Endothelial cell of umbilical vein (primary cell): Measurements from ENCODE around the gene SKP1.

ENCODE experiments used
- CTCF ChIP-seq, 2 donors: IDR thresholded peaks; 1 replicate in 1 of 2; 2 replicates in 1 of 2; pipeline ENCODE4 v1.5.1; 2011; ENCODE audit warnings: low read length in 2 of 2, mild to moderate bottlenecking in 2 of 2, moderate library complexity in 2 of 2, control low read depth in 1 of 2, inconsistent platforms in 1 of 2, low read depth in 1 of 2; ENCODE audit not compliant: insufficient read depth in 1 of 2; ENCODE audit errors: extremely low read depth in 1 of 2
- JUN ChIP-seq: IDR thresholded peaks from 2 replicates; pipeline ENCODE4 v1.6.1; 2011; ENCODE audit warnings: borderline replicate concordance, low read depth; ENCODE audit not compliant: insufficient read length, insufficient read depth
- MYC ChIP-seq: IDR thresholded peaks from one replicate; pipeline ENCODE4 v1.6.1; 2011; ENCODE audit warnings: mild to moderate bottlenecking, low read depth, low read length
- POLR2A ChIP-seq: IDR thresholded peaks from 2 replicates; pipeline ENCODE4 v1.6.1; 2012; ENCODE audit warnings: low read depth, mild to moderate bottlenecking, control low read depth, low read length
- POLR2AphosphoS5 ChIP-seq: IDR thresholded peaks from 2 replicates; pipeline ENCODE4 v1.6.1; 2012; ENCODE audit warnings: low read depth, mild to moderate bottlenecking, control low read depth, low read length, moderate library complexity; ENCODE audit not compliant: insufficient read depth

DNA sequence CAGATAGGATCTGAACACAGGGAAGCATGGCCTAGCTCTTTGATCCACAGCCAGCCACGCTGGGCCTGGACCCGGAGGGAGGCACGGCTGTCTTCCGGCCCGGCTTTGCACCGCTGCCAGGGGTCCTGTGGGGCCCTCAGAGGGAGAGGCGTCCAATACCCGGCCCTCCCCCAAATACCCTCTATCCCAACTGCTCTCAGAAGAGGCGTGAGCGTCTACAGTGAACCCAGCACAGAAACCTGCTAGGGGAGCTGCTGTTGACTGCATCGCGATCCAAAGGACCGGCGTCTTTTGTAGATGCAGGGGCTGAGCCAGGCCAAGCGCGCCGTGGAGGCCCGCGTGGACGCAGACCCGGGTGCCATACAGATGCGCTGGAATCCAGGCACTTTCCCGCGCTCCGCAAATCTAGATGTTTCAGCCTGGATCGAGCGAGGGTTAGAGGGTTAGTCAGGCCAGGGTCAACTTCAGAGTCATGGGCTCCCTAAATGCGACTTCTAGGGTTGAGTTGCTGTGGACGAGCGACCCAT lies 63.3 kb downstream of the SKP1 start:
- TF ChIP-seq CTCF (IDR thresholded peaks at IDR 0.05; ENCODE audit: extremely low read depth in 1 of 2, insufficient read depth in 1 of 2, low read depth in 1 of 2, low read length in 2 of 2): no peak
- no peak for TF ChIP-seq MYC
- no peak for TF ChIP-seq JUN
- TF ChIP-seq POLR2A: no peak
- no peak for TF ChIP-seq POLR2AphosphoS5
